IPS-NIHi7 (cell line): ENCODE results near the gene CHD9NB.
A peak's percentile ranks its signal among the peaks of the same experiment; 100 is the strongest.

Experiments
- DNase-seq: peaks from one replicate; pipeline ENCODE4 v3.0.0; 2012; ENCODE audit warnings: mixed read lengths; ENCODE audit errors: extremely low spot score

Gene CHD9NB

DNA sequence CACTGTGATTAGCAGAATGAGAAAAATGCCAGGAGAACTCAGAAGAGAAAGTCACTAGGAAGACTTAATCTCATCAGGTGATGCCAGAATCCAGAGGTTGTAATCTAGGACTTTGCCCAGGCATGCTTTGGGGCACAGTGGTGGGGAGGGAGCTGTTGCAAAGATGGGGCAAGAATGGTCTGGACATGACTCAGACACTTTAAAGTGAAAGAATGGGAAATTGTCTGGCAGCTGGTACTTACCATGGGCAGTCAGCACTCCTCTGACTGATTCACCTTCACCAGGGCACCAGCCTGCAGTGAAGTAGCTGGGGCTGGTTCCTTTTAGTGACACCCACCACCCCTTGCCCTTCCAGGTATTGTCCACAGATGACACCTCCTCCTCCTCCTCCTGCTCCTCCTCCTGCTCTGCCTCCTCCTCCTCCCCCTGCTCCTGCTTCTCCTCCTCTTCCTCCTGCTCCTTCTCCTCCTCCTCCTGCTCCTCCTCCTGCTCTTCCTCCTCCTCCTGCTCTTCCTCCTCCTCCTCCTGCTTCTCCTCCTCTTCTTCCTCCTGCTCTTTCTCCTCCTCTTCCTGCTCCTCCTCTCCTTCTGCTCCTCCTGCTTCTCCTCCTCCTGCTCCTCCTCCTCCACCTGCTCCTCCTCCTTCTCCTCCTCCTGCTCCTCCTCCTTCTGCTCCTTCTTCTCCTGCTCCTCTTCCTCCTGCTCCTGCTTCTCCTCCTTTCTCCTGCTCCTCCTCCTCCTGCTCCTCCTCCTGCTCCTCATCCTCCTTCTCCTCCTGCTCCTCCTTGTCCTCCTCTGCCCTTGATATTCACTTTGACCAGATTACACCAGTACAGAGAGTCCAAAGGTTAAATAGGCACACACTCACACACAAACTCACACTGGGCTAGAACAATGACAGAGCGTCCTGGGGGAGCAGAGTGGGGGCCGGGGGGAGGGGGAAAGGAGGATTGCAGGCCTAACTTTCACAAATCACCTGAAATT, at the start of gene CHD9NB:
CHD9NB (minus strand) TSS at position 379 of the 983 bp plus-strand sequence. CDS start 8,739 bp downstream, outside the sequence.
- no peak for DNase-seq

GRCh38 chr16:53100889-53101288, 48.2 kb upstream of the CHD9NB start:
- no peak for DNase-seq

- DNase-seq: no peak
Measured at GRCh38 chr16:53100131-53100748, 47.5 kb upstream of the CHD9NB start.

DNA sequence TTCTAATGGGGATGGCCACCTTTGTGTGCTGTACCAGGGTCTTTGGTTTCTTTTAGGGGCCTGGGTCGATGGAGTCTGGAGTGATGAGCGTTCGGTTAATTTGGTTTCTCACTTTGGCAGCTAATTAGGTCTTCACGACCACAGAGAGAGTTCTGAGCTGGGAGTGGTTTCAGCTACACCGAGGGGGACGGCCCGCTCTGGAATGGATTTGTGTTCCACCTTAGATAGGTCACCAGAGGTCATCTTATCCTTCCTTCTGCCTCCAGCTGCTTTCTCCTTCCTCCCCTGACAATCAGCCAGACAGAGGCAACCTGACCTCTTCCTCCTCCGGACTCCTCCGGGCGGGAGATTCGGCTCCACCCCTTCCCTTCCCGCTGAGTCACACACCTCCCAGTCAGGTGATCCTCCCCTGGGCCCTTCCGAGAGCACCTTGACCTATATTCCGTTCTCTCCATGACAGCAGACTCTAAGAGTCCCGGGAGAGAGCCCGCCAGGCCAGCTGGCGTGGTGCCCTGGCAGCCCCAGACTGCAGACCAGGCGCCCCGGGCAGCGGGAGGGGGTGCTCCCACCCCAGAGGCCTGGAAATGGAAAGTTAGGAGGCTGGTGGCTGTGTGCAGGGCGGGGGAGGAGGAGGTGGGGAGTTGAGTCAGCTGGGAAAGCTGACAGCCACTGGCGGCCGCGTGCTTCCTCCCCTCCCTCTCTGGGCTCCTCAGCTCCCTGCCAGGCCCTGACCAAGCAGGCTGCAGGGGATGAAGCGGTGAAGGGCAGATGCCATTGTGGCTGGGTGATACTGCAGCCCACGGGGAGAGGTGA, 46.8 kb upstream of the CHD9NB start:
- DNase-seq: peak; percentile 83

GRCh38 chr16:53098526-53099317, 46.0 kb upstream of the CHD9NB start:
- no peak for DNase-seq

GRCh38 chr16:53097190-53097589, 44.5 kb upstream of the CHD9NB start:
- no peak for DNase-seq

DNA sequence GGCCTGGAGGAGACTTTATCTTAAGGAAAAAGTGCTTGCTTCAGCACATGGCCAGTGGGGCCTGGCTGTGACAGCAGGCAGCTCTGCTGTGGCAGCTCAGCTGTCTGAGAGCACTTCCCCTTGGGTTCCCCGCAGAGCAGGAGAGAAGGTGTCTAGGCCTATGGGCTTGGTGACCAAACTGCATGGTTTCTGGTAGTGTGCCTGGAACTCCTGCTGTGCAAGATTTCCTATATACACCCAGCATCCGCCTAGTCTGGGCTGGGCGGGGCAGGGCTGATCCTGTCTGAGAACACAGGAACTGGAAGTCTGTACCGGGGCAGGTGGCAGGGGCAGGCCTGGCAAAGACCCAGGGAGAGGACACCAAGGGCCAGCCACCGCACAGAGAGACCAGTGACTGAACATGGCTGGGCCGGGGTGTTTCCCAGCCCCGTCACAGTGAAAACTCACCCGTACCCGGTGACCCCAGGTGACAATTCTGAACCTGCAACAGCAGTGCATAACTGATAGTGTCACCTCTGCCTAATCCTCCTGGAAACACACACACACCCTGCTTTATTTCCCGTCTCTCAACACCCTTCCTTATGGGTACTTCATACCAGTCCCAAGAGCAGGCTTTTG, 41.4 kb upstream of the CHD9NB start:
- no peak for DNase-seq

- DNase-seq: no peak
Measured at GRCh38 chr16:53093162-53093744, 40.6 kb upstream of the CHD9NB start.

- DNase-seq: no peak
Measured at GRCh38 chr16:53092284-53092683, 39.6 kb upstream of the CHD9NB start.

DNA sequence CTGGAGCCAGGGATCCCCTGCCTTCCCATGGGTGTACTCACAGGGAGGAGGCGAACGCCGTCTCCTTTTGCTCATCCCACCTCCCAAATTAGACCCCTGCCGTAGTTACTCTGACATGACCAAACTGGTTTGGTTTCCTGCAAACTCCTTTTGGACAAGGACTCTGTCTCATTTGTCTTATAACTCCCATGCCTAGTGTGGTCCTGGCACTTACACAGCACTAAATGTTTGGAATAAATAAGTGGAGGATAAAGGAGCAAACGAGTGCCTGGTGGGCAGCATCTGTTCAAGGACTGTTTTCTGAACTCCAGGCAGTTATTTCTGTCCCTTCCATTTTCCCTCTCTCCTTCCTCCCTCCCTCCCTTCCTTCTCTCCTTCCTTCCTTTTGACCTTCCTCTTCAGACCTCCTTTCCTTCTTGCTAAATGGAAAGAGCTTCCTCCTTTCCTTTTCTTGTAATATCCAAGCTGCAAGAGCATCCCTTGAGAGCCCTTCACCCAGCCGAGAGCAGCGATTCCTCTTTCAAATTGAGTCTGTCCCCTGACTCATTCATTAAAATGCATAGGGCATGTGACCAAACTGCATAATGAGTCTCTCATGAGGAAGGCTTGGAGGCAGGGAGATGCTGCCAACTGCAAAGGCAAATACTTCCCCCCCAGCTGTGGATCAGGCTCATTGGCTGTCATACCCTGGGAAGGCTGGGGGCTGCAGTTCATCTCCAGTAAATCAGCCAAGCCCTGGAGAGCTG, 38.9 kb upstream of the CHD9NB start:
- peak; percentile 64 for DNase-seq

- no peak for DNase-seq
Measured at GRCh38 chr16:53090591-53091411, 38.1 kb upstream of the CHD9NB start.

- no peak for DNase-seq
Measured at GRCh38 chr16:53090286-53090590, 37.5 kb upstream of the CHD9NB start.

DNA sequence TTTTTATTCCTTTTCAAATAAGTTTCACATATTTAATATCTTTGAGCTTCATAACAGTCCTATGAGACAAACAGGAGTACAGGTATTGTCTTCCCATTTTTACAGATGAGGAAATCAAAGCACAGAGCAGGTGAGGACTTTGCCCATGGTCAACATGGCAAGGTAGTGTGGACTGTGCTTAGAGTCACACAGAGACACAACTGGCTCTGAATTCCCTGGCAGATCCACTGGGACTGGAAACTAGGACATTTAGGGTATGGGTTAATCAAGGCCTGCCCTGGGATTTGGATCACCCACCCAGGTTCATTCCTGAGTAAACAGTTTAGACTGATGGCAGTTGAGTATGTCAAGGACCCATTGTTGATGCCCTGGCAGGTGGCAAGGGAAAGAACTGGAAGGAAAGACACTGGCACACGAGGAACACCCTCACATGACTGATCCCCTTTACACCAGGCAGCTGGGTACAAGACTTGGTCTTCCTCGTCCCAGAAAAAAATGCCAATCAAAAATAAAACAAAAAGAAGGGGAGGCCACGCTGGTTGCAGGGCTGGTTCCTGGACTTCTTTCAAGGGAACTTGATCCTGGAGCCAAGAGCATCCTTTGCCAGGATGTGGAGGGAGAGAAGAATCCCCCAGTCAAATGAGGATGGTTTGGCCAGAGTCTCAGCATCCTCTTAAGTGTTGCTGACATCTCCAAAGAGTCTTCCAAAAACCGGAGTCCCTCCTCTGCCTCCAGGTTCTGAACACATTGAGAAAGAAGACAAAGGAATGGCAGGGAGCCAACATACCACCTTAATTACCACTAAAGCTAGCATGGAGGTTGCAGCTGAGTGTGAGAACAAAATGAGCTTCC, 37.0 kb upstream of the CHD9NB start:
- no peak for DNase-seq

GRCh38 chr16:53087101-53087500, 34.4 kb upstream of the CHD9NB start:
- no peak for DNase-seq

GRCh38 chr16:53085931-53086421, 33.3 kb upstream of the CHD9NB start:
- no peak for DNase-seq

DNA sequence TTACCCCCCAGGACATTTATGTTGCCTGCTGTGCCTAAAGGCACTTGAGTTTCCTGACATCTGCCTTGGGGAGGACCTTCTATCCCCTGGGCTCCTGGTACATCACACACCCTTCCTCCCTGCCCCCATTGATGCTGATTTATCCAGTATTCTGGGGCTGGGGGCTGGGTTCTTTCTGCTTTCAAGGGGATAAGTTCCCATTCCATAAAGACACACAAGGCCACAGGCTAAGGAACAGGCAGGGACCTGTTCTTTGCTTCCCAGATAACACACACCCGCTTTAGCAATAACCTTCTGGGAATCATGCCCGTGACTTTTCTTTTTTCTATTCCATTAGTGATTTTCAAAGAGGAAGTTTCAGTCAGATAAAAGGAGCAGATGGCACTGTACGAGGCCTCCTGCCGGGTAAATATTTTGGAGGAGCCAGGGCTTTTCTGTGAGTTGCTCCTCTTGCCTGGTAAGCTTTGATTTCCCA, 32.7 kb upstream of the CHD9NB start:
- no peak for DNase-seq

DNA sequence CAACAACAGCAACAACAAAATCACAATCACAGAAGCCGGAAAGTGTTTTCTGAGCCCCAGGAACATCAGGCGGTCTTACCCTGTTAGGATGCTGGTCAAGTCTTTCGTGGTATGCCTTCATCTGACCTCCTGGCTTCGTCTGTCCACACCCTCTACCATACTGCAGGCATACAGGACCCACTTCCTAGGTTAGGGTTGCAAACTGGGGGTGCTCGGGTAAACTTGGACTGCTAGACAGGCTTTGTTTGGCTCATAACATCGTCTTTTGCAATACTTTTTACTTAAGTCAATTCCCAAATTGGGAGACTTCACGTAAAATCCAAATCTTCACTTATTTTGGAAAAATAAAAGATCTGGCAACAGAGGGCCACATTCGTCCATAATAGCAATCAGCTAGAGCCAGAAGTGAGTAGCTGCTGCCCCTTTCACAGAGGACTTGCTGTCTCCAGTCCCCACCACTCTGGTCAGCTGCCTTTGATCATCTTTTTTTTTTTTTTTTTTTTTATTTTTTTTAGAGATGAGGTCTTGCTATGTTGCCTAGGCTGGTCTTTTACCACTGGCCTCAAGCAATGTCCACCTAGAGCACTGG, 32.1 kb upstream of the CHD9NB start:
- no peak for DNase-seq
